ENCODE data around the gene CUL5. TPM values are rescaled to one million over a fixed set of nuclear protein-coding genes. Genes with fewer than 3 reads are reported as not detected.
A peak's percentile ranks its signal among the peaks of the same experiment; 100 is the strongest.
"Not testable (repeated sequence)": the region's sequence is repeated elsewhere in the genome, so short reads cannot be mapped to it uniquely, and the experiment has no call there.

The CUL5 gene
- total RNA-seq, 1 donor from 2014 or later, result 30.0 TPM

DNA sequence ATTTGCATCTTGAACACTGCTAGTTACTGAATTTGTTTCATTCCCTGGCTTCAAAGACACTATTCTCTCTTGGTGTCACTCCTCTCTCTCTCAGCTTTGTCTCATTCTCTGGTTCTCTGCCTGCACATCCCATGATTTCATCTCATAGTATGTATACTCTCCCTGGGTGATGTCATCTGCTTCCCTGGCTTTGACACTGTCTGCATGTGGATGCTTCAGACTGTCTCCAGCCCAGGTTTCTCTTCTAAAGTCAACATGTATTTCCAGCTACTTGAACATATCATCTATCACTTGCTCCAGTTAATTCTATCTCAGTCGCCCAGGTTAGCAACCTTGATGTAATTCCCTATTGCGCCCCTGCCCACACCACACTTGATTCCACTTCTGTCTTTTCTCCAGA lies 103.4 kb downstream of the CUL5 start:
- Mint-ChIP-seq H3K27me3 (ENCODE audit: low read depth) (no peaks in the 10 kb centered on the region), H3K9me3 (ENCODE audit: low read depth) (no peaks in the 10 kb centered on the region), H3K36me3 (ENCODE audit: low read depth) (peaks cover 8% of the 10 kb centered on the region), H3K27ac (ENCODE audit: unreplicated experiment) (no peak overlapping the region), H3K4me3 (ENCODE audit: unreplicated experiment) (no peak overlapping the region), H3K4me1 (ENCODE audit: low read depth) (peaks cover 6% of the 10 kb centered on the region)
- no peak for DNase-seq (ENCODE audit: low spot score)
- no peak for TF ChIP-seq CTCF (IDR thresholded peaks at IDR 0.05)

DNA sequence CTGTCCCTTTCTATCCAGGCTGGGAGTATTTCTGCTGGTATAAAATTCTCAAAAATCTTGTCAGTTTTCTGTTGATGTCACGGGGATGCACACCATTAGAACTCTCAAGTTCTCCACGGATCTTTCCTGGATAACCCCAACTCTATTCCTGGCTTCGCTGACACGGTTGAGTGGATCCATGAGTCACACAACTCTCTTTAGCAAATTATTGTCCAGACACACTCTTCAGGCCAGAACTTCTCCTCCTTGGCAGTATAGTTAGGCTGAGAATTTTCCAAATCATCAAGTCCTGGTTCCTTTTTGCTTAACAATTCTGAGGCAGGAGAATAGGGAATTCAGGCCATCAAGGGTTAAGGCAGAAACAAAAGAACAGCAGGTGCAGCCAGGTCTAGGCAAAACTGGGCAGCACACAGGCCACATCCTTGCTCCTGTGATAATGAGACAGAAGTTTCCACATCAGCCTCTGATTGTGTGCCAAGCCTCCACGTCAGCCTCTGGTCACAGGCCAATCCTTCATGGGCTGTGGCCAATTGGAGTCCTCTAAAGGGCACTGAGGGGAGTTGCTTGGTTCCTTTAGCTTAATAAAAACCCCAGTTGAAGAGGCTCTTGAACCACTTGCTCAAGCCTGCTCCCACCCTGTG lies 106.9 kb downstream of the CUL5 start:
- TF ChIP-seq CTCF (IDR thresholded peaks at IDR 0.05), result no peak
- H3K4me3 Mint-ChIP-seq (ENCODE audit: unreplicated experiment), result no peak overlapping the region
- peak overlapping the region; percentile 57 for H3K27ac Mint-ChIP-seq (ENCODE audit: unreplicated experiment)
- H3K36me3 Mint-ChIP-seq (ENCODE audit: low read depth), result peaks cover 8% of the 10 kb centered on the region
- no peaks in the 10 kb centered on the region for H3K27me3 Mint-ChIP-seq (ENCODE audit: low read depth)
- peaks cover 6% of the 10 kb centered on the region for H3K4me1 Mint-ChIP-seq (ENCODE audit: low read depth)
- no peaks in the 10 kb centered on the region for H3K9me3 Mint-ChIP-seq (ENCODE audit: low read depth)
- DNase-seq (ENCODE audit: low spot score), result no peak

DNA sequence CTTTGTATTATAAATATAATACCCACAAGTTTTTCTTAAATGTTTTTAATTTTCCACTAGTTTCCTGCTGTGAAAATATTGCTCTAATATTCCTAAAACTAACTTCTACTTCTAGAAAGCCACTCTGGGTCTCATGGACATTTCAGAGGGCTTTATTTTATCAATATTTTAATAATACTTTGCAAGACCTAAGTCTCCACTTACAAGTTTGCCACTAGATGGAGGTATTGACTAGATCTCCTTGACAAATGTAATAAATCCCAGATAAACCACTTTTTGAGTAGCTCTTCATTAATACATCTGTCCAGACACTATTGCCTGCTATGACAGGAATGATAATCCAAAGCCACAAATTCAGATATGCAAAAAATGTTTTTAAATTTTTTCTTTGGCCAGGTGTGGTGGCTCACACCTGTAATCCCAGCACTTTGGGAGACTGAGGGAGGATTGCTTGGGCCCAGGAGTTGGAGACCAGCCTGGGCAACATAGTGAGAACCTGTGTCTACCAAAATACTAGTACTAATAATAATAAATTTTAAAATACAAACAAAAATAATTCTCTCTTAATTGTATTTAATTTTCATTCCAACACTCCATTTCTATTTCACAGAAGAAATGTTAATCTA lies 109.2 kb downstream of the CUL5 start:
- Mint-ChIP-seq H3K9me3 (ENCODE audit: low read depth) (no peaks in the 10 kb centered on the region), H3K27me3 (ENCODE audit: low read depth) (no peaks in the 10 kb centered on the region), H3K4me1 (ENCODE audit: low read depth) (peaks cover 17% of the 10 kb centered on the region), H3K4me3 (ENCODE audit: unreplicated experiment) (no peak overlapping the region), H3K36me3 (ENCODE audit: low read depth) (no peaks in the 10 kb centered on the region), H3K27ac (ENCODE audit: unreplicated experiment) (no peak overlapping the region)
- DNase-seq (ENCODE audit: low spot score), result no peak
- TF ChIP-seq CTCF (IDR thresholded peaks at IDR 0.05), result peak; percentile 85

DNA sequence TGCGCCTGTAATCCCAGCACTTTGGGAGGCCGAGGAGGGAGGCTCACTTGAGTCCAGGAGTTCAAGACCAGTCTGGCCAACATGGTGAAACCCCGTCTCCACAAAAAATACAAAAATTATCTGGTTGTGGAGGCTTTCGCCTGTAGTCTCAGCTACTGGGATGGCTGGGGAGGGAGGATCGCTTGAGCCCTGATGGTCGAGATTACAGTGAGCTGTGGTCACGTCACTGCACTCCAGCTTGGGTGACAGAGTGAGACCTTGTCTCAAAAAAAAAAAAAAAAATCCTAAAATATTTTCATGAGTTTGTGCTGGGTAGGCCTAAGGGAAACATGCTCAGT lies 112.2 kb downstream of the CUL5 start:
- H3K27me3 Mint-ChIP-seq (ENCODE audit: low read depth); DNase-seq (ENCODE audit: low spot score); H3K9me3 Mint-ChIP-seq (ENCODE audit: low read depth); H3K36me3 Mint-ChIP-seq (ENCODE audit: low read depth): not testable (repeated sequence)
- peak overlapping the region; percentile 89 for H3K4me3 Mint-ChIP-seq (ENCODE audit: unreplicated experiment)
- H3K4me1 Mint-ChIP-seq (ENCODE audit: low read depth), result peaks cover 31% of the 10 kb centered on the region
- H3K27ac Mint-ChIP-seq (ENCODE audit: unreplicated experiment), result peak overlapping the region; percentile 70

GRCh38 chr11:108121274-108122155 lies 112.8 kb downstream of the CUL5 start, which contains the start of gene ACAT1:
Gene ACAT1 (plus strand): TSS chr11:108121567. CDS start chr11:108121607, 40 bp downstream.
- H3K9me3 Mint-ChIP-seq (ENCODE audit: low read depth), result no peaks in the 10 kb centered on the region
- peak within 1 kb of the TSS; percentile 92 for H3K27ac Mint-ChIP-seq (ENCODE audit: unreplicated experiment)
- H3K36me3 Mint-ChIP-seq (ENCODE audit: low read depth), result peaks cover 4% of the 10 kb centered on the region
- peak; percentile 98 for DNase-seq (ENCODE audit: low spot score)
- peak within 1 kb of the TSS; percentile 89 for H3K4me3 Mint-ChIP-seq (ENCODE audit: unreplicated experiment)
- peaks cover 31% of the 10 kb centered on the region for H3K4me1 Mint-ChIP-seq (ENCODE audit: low read depth)
- TF ChIP-seq CTCF (IDR thresholded peaks at IDR 0.05), result peak; percentile 59
- H3K27me3 Mint-ChIP-seq (ENCODE audit: low read depth), result no peaks in the 10 kb centered on the region
